Neural cell (in vitro differentiated cells): ENCODE data around the gene AP3S2.

Source experiments
- CTCF ChIP-seq: fragments of 450-650 bp; IDR thresholded peaks from 2 replicates; pipeline ENCODE4 v1.5.1; 2014; ENCODE audit warnings: antibody characterized with exemption, mild to moderate bottlenecking, moderate library complexity; ENCODE audit not compliant: poor library complexity, severe bottlenecking
- EP300 ChIP-seq: fragments of 450-650 bp; conservative IDR thresholded peaks from 2 replicates; pipeline ENCODE4 v1.6.1; 2014; ENCODE audit warnings: antibody characterized with exemption, mild to moderate bottlenecking, moderate library complexity; ENCODE audit not compliant: poor library complexity, severe bottlenecking
- EZH2 ChIP-seq: fragments of 200-600, 300-800 bp; shearing (Covaris generic), sonication (generic); IDR thresholded peaks from 2 replicates; pipeline ENCODE4 v1.6.1; 2014; ENCODE audit warnings: antibody characterized with exemption, low read length, borderline replicate concordance, mild to moderate bottlenecking; ENCODE audit not compliant: insufficient read depth, poor library complexity, severe bottlenecking
- POLR2AphosphoS5 ChIP-seq: IDR thresholded peaks from 2 replicates; pipeline ENCODE4 v1.6.1; 2012
- SMC3 ChIP-seq: fragments of 450-650 bp; conservative IDR thresholded peaks from 2 replicates; pipeline ENCODE4 v1.6.1; 2014; ENCODE audit warnings: antibody characterized with exemption, mild to moderate bottlenecking, moderate library complexity; ENCODE audit not compliant: poor library complexity

GRCh38 chr15:89893027-89893426, 767 bp downstream of the AP3S2 start:
- TF ChIP-seq POLR2AphosphoS5: no peak
- no peak for TF ChIP-seq CTCF
- TF ChIP-seq SMC3: no peak
- no peak for TF ChIP-seq EP300
- TF ChIP-seq EZH2: no peak
